BLaER1 treated with 17β-estradiol and CSF1 and Interleukin-3, amounts not matched to agents 10 nM and 100 nM (cell line): ENCODE data around the gene TENM3.

Source experiments
- H3K27ac ChIP-seq, 11 experiments: shearing (Covaris generic); formaldehyde crosslinking; 2 replicates each; pipeline ENCODE4 v1.8.1; 2022
- H3K27me3 ChIP-seq, 11 experiments: shearing (Covaris generic); formaldehyde crosslinking; 2 replicates each; pipeline ENCODE4 v1.8.1; 2022
- H3K36me3 ChIP-seq, 11 experiments: shearing (Covaris generic); formaldehyde crosslinking; 2 replicates each; pipeline ENCODE4 v1.8.1; 2022
- H3K4me1 ChIP-seq, 10 experiments: shearing (Covaris generic); formaldehyde crosslinking; 2 replicates each; pipeline ENCODE4 v1.8.1; 2022
- H3K4me2 ChIP-seq, 11 experiments: shearing (Covaris generic); formaldehyde crosslinking; 2 replicates each; pipeline ENCODE4 v1.8.1; 2022
- H3K4me3 ChIP-seq, 10 experiments: shearing (Covaris generic); formaldehyde crosslinking; 2 replicates each; pipeline ENCODE4 v1.8.1; 2022
- H3K9ac ChIP-seq, 11 experiments: shearing (Covaris generic); formaldehyde crosslinking; 2 replicates each; pipeline ENCODE4 v1.8.1; 2022
- H3K9me3 ChIP-seq, 11 experiments: shearing (Covaris generic); formaldehyde crosslinking; replicated peaks in 1 of 11; 2 replicates each; pipeline ENCODE4 v1.8.1; 2022
- H4K20me1 ChIP-seq, 11 experiments: shearing (Covaris generic); formaldehyde crosslinking; 2 replicates each; pipeline ENCODE4 v1.8.1; 2022
- Cebpa-rat ChIP-seq, 11 experiments: shearing (Covaris generic); IDR thresholded peaks; 2 replicates each; pipeline ENCODE4 v1.8.1; 2022

The TENM3 gene

DNA sequence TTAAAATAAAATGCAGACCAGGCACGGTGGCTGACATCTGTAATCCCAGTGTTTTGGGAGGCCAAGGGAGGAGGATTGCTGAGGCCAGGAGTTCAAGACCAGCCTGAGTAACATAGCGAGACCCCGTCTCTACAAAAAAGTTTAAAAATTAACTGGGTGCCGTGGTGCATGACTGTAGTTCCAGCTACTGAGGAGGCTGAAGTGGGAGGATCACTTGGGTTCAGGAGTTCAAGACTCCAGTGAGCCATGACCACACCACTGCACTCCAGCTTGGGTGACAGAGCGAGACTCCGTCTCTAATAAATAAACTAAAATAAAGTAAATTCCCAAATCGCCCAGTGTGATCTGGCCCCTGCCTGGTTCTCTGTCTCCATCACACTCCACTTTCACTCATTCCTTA lies 43.7 kb downstream of the TENM3 start:
- H3K27me3 ChIP-seq = no peaks in the 10 kb centered on the region
- no peak overlapping the region for H3K9ac ChIP-seq
- peaks cover 0 to 13% (median 8%) of the 10 kb centered on the region in 10 experiments; a peak in 12 of 20 replicates for H3K4me1 ChIP-seq
- no peak overlapping the region for H3K4me2 ChIP-seq
- 0 out of 22 replicates have a peak, but pooled peaks cover 0 to 16% (median 0%) of the 10 kb centered on the region in 11 experiments for H4K20me1 ChIP-seq
- no peak overlapping the region for H3K27ac ChIP-seq
- peaks cover 0 to 13% (median 0%) of the 10 kb centered on the region in 11 experiments; a peak in 4 of 22 replicates for H3K9me3 ChIP-seq
- H3K36me3 ChIP-seq = 0 out of 22 replicates have a peak, but pooled peaks cover 0 to 6% (median 0%) of the 10 kb centered on the region in 11 experiments
- TF ChIP-seq Cebpa-rat (IDR thresholded peaks at IDR 0.05) = no peak
- no peak overlapping the region for H3K4me3 ChIP-seq

DNA sequence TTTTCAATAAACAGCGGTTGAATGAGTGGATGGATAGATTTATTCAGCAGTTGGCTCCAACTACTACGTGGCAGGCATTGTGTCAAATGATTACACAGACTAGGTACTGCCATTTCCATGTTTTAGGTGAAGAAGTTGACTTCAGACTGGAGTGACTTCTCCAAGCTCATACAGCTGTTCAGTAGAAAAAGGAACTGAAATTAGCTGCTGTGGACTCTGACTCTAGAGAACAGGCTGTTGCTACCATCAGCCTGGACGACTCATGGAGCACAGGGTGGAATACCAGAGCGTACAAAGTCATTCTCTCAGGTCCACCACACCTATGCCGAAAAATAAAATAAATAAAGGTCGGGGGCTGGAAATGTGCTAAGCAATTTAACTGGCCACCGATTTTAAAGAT lies 45.3 kb downstream of the TENM3 start:
- H3K27me3 ChIP-seq = no peaks in the 10 kb centered on the region
- H3K4me2 ChIP-seq = peak overlapping the region in 5 of 11 experiments; percentile 4 to 33 (median 24); a peak in 3 of 22 replicates
- no peak for TF ChIP-seq Cebpa-rat (IDR thresholded peaks at IDR 0.05)
- peaks cover 0 to 13% (median 8%) of the 10 kb centered on the region in 10 experiments; a peak in 12 of 20 replicates for H3K4me1 ChIP-seq
- no peak overlapping the region for H3K27ac ChIP-seq
- H4K20me1 ChIP-seq = 0 out of 22 replicates have a peak, but pooled peaks cover 0 to 23% (median 0%) of the 10 kb centered on the region in 11 experiments
- H3K4me3 ChIP-seq = no peak overlapping the region
- H3K9me3 ChIP-seq = peaks cover 0 to 13% (median 0%) of the 10 kb centered on the region in 11 experiments; a peak in 4 of 22 replicates
- H3K36me3 ChIP-seq = 0 out of 22 replicates have a peak, but pooled peaks cover 0 to 6% (median 0%) of the 10 kb centered on the region in 11 experiments
- H3K9ac ChIP-seq = no peak overlapping the region

- no peak overlapping the region for H3K27ac ChIP-seq
- 0 out of 22 replicates have a peak, but pooled peaks cover 0 to 23% (median 0%) of the 10 kb centered on the region in 11 experiments for H4K20me1 ChIP-seq
- TF ChIP-seq Cebpa-rat (IDR thresholded peaks at IDR 0.05) = no peak
- H3K4me2 ChIP-seq = no peak overlapping the region
- peaks cover 0 to 13% (median 8%) of the 10 kb centered on the region in 10 experiments; a peak in 12 of 20 replicates for H3K4me1 ChIP-seq
- 0 out of 22 replicates have a peak, but pooled peaks cover 0 to 6% (median 0%) of the 10 kb centered on the region in 11 experiments for H3K36me3 ChIP-seq
- no peak overlapping the region for H3K4me3 ChIP-seq
- H3K9ac ChIP-seq = no peak overlapping the region
- H3K27me3 ChIP-seq = no peaks in the 10 kb centered on the region
- peaks cover 0 to 13% (median 0%) of the 10 kb centered on the region in 11 experiments; a peak in 4 of 22 replicates for H3K9me3 ChIP-seq
Measured at GRCh38 chr4:182289809-182290208, 46.6 kb downstream of the TENM3 start.

DNA sequence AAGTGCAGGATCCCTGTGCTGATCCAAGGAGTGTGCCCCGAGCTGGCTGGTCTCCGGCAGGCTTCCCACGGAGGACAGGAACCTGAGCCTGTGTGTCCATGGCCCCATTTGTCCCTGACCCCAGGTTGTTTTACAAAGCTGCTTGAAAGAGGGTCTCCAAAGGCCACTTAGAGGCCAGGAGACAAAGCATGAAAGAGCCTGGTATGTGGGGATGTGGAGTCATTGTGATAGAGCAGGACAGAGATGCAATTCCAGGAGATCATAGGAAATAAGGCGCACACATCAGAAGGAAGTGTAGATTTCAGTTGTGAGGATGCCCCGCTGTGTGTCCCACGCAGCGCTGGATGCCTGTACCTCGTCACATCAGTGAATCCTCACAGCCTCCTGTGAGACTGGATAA lies 48.0 kb downstream of the TENM3 start:
- no peak for TF ChIP-seq Cebpa-rat (IDR thresholded peaks at IDR 0.05)
- H3K9ac ChIP-seq = no peak overlapping the region

DNA sequence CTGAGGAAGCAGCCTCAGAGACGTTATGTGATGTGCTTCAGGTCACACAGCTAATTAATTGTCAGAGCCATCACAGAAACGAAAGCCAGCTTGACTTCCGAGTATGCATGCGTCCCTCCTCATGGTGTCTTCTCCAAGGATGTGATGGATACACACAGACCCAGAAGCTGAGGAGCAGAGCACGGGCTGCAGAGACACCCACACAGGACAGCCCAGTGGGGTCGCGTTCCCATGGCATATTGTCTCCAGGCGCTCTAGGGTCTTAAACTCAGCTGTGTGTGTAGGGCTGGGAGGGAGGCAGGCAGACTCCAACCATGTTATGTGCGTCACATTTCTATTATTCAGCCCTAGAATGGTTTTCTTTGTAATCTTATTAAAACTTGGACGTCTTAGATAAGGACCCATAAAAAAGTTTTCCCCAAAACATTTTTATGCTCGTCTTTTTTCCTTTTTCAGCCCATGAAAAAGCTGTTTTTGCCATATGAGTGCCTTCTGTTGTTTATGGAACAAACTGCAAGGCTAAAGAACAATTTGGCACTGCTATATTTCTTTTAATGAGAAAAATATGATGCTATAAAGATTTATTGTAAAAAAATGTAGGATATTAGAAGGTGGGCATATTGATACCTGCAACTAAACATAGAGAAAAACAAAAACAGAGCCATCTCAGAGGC lies 48.5 kb downstream of the TENM3 start:
- TF ChIP-seq Cebpa-rat (IDR thresholded peaks at IDR 0.05) = no peak
- Histone ChIP-seq H3K4me3 (no peak overlapping the region), H3K4me2 (no peak overlapping the region), H3K9ac (no peak overlapping the region), H3K27ac (no peak overlapping the region), H4K20me1 (0 out of 22 replicates have a peak, but pooled peaks cover 0 to 11% (median 0%) of the 10 kb centered on the region in 11 experiments), H3K36me3 (0 out of 22 replicates have a peak, but pooled peaks cover 0 to 3% (median 0%) of the 10 kb centered on the region in 11 experiments), H3K9me3 (peaks cover 0 to 11% (median 0%) of the 10 kb centered on the region in 11 experiments; a peak in 4 of 22 replicates), H3K4me1 (peaks cover 0 to 13% (median 8%) of the 10 kb centered on the region in 10 experiments; a peak in 12 of 20 replicates), H3K27me3 (no peaks in the 10 kb centered on the region)

More for the DNA sequence above, 48.0 kb downstream of the TENM3 start:
- Histone ChIP-seq H3K27me3 (no peaks in the 10 kb centered on the region), H3K36me3 (0 out of 22 replicates have a peak, but pooled peaks cover 0 to 6% (median 0%) of the 10 kb centered on the region in 11 experiments), H3K4me3 (no peak overlapping the region), H4K20me1 (0 out of 22 replicates have a peak, but pooled peaks cover 0 to 13% (median 0%) of the 10 kb centered on the region in 11 experiments), H3K9me3 (peaks cover 0 to 13% (median 0%) of the 10 kb centered on the region in 11 experiments; a peak in 4 of 22 replicates), H3K4me2 (no peak overlapping the region), H3K27ac (no peak overlapping the region), H3K4me1 (peaks cover 0 to 13% (median 8%) of the 10 kb centered on the region in 10 experiments; a peak in 12 of 20 replicates)

DNA sequence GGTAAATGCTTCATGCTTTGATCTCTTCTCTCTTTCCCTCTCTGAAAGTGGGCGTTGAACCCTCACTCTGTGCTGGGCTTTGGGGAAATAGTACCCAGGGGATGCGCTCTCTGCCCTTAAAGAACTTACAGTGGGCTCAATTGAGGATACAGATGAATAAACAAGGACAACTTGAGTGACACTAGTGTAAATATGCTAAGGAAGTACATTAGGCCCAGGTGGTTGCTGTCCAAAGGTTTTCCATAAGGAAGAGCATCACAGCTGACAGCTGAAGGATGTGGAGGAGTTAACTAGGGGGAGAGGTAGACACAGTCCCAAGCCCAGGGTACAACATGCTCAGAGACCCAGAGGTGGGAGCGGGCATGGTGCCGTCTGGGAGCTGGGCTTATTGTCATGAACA lies 49.4 kb downstream of the TENM3 start:
- H3K9ac ChIP-seq = no peak overlapping the region
- H3K36me3 ChIP-seq = 0 out of 22 replicates have a peak, but pooled peaks cover 0 to 3% (median 0%) of the 10 kb centered on the region in 11 experiments
- TF ChIP-seq Cebpa-rat (IDR thresholded peaks at IDR 0.05) = no peak
- peaks cover 0 to 6% (median 0%) of the 10 kb centered on the region in 11 experiments; a peak in 2 of 22 replicates for H3K9me3 ChIP-seq
- no peak overlapping the region for H3K27ac ChIP-seq
- no peaks in the 10 kb centered on the region for H3K27me3 ChIP-seq
- H3K4me3 ChIP-seq = no peak overlapping the region
- H3K4me1 ChIP-seq = peaks cover 0 to 16% (median 9%) of the 10 kb centered on the region in 10 experiments; a peak in 13 of 20 replicates
- H3K4me2 ChIP-seq = 0 out of 22 replicates have a peak overlapping the region, but pooled peaks of 1 of the 11 experiments have one; percentile 6
- H4K20me1 ChIP-seq = 0 out of 22 replicates have a peak, but pooled peaks cover 0 to 11% (median 0%) of the 10 kb centered on the region in 11 experiments

DNA sequence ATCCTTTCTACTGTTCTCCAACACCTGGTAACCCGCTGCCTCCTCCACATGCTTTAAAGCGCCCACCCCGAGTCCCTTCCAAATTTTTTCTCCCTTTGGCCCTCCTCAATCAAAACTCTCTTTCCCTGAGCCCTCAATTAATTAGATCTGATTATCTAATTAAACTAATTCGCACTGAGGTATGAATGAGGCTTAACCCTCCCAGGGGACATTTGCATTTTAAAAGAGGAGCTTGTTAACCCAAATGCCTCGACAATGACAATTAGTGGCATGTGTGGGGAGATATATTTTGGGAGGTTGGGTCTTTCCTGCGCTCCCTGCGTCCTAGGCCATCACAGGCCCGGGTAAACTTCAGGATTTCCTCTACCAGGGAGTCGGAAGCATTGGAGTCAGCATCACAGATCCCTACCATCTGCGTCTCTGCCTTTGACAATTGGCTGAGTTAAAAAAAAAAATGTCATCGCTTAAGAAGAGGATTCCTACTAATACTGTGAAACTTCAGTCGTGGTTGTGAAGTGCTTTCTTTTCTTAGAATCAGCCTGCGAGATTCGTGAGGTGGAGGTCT lies 50.6 kb downstream of the TENM3 start:
- TF ChIP-seq Cebpa-rat (IDR thresholded peaks at IDR 0.05) = no peak
- Histone ChIP-seq H3K9ac (no peak overlapping the region), H3K4me1 (peaks cover 0 to 15% (median 8%) of the 10 kb centered on the region in 10 experiments; a peak in 12 of 20 replicates), H3K27me3 (no peaks in the 10 kb centered on the region), H3K27ac (no peak overlapping the region), H3K4me3 (no peak overlapping the region), H3K4me2 (no peak overlapping the region), H3K36me3 (0 out of 22 replicates have a peak, but pooled peaks cover 0 to 3% (median 0%) of the 10 kb centered on the region in 11 experiments), H4K20me1 (0 out of 22 replicates have a peak, but pooled peaks cover 0 to 11% (median 0%) of the 10 kb centered on the region in 11 experiments), H3K9me3 (peaks cover 0 to 6% (median 0%) of the 10 kb centered on the region in 11 experiments; a peak in 1 of 22 replicates)

- peaks cover 0 to 10% (median 6%) of the 10 kb centered on the region in 10 experiments; a peak in 9 of 20 replicates for H3K4me1 ChIP-seq
- no peak overlapping the region for H3K4me2 ChIP-seq
- no peaks in the 10 kb centered on the region for H3K27me3 ChIP-seq
- no peak for TF ChIP-seq Cebpa-rat (IDR thresholded peaks at IDR 0.05)
- H4K20me1 ChIP-seq = 0 out of 22 replicates have a peak, but pooled peaks cover 0 to 11% (median 0%) of the 10 kb centered on the region in 11 experiments
- H3K36me3 ChIP-seq = 0 out of 22 replicates have a peak, but pooled peaks cover 0 to 3% (median 0%) of the 10 kb centered on the region in 11 experiments
- no peak overlapping the region for H3K4me3 ChIP-seq
- no peak overlapping the region for H3K27ac ChIP-seq
- H3K9me3 ChIP-seq = peaks cover 0 to 6% (median 0%) of the 10 kb centered on the region in 11 experiments; a peak in 1 of 22 replicates
- no peak overlapping the region for H3K9ac ChIP-seq
Measured at GRCh38 chr4:182294451-182294850, 51.2 kb downstream of the TENM3 start.
